GM21723 (cell line): ENCODE data around the gene LTB4R2.
A peak's percentile ranks its signal among the peaks of the same experiment; 100 is the strongest.

Experiments used
- ATAC-seq: cut with Tn5 transposase; IDR thresholded peaks from one replicate; pipeline ENCODE4 v1.9.1; 2021; ENCODE audit warnings: mild to moderate bottlenecking, moderate library complexity; ENCODE audit not compliant: unreplicated experiment

Gene LTB4R2

DNA sequence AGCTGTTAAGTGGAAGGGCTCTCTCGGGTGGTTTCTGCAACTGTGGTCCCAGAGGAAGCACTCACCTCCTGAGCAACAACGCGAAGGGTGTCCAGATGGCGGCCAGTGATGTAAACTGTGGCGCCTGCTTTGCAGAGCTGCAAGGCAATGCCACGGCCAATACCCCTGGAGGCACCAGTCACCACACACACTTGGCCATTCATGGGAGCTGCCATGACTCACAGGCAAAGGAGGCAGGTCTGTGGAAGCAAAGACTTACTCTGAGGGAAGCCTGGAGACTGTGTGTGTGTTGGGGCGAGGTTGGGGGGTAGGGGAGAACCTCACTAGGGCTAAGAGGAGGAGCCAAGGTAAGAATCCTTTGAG is 11.1 kb upstream of the LTB4R2 start:
- ATAC-seq, result no peak

DNA sequence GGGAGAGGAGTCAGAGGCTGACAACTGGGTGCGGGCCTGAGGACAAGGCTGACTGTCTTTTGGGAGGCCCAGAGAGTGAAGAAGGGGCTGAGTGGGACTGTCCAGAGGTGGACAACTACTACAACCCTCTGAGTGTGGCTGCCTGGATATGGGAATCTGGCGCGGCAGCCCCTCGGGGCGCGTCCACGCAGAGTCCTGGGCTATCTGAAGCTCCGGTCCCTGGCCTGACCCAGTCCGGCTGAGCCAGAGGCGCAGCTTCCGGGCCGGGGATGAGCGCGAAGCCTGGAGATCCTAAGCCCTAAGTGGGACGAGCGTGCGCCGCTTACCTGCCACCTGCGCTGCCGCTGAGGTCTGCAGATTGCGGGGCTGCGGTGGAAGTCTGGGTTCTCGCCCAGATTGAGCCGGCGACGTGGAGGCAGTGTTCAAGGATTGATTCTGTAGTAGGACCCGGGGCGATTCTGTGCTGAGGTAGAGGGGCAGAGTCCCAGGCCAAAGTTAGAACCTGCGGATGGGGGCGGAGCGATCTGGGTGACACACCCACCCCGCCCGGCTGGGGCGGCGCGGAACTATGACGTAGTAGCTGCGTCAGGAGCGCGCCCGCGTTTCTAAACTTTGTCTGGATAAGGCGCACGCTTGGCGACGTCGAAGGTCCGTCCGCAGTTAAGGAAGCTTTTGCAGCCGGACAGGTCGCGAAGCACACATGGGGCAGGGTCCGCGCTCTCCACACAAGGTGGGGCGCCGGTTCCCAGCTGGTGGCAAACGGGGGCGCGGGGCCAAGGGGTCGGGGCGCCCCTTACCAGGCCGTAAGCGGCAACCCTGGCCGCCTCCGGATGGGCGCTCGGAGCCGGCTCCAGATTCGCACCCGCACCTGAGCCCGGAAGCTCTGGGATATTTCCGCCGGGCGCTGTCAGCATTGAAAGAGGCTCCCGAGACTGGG is 10.4 kb upstream of the LTB4R2 start, which contains the start of the genes DHRS1 and NOP9:
Gene DHRS1, minus strand, starts transcription at position 526 of the 937 bp plus-strand sequence. CDS start 674 bp downstream, outside the sequence.
Gene NOP9, plus strand, starts transcription at position 596 of the 937 bp plus-strand sequence. Its CDS starts 105 bp downstream, at position 701.
- peak; percentile 78 for ATAC-seq

DNA sequence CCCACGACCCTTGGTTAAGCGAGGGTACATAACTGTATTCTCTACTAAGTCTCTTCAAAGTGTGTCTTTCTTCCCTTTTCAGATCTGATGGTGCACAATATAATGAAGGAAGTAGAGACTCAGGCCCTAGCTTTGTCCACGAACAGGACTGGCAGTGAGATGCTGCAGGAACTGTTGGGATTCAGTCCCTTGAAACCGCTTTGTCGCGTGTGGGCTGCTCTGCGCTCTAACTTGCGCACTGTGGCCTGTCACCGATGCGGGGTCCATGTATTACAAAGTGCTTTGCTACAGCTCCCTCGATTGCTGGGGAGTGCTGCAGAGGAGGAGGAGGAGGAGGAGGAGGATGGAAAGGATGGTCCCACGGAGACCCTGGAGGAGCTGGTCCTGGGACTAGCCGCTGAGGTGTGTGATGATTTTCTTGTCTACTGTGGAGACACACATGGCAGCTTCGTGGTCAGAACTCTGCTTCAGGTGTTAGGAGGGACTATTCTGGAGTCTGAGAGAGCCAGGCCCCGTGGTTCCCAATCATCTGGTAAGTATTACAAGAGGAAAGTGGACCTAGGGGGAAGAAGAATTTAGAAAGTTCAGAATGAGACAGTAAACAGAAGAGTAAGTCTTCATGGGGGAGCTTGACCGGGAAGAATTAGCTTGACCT is 9.5 kb upstream of the LTB4R2 start:
- ATAC-seq, result no peak

DNA sequence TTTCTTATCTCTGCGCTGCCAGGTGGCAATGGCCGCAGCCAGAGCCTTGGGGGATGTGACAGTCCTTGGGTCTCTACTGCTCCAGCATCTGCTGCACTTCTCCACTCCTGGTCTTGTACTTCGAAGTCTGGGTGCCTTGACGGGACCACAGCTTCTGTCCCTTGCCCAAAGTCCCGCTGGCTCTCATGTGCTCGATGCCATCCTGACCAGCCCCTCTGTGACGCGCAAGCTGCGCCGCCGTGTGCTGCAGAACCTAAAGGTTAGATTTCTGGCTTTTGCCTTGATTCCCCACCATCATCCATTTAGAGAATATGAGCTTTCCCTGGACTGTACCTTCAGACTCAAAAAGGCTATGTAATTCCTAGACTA is 5.9 kb upstream of the LTB4R2 start:
- ATAC-seq, result no peak

DNA sequence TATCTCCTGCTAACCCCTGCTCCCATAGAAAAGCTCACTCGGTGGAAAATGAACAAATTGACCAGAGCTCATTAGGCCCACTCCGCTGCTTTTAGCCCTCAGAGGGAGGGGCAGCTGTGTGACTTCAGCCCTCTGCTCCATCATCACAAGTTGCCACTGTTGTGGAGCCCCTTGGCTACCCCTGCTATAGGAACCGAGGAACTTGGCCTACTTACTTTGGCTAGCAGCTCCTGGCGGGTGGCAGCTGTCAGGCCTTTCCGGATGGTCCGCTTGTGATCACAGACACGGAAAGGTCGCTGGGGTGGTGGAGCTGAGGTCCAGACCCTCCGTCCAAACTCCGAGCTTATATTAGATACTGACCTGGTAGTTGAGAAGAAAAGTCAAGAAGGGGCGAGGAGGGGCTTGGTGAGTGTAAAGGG is 2.8 kb upstream of the LTB4R2 start:
- ATAC-seq, result no peak

DNA sequence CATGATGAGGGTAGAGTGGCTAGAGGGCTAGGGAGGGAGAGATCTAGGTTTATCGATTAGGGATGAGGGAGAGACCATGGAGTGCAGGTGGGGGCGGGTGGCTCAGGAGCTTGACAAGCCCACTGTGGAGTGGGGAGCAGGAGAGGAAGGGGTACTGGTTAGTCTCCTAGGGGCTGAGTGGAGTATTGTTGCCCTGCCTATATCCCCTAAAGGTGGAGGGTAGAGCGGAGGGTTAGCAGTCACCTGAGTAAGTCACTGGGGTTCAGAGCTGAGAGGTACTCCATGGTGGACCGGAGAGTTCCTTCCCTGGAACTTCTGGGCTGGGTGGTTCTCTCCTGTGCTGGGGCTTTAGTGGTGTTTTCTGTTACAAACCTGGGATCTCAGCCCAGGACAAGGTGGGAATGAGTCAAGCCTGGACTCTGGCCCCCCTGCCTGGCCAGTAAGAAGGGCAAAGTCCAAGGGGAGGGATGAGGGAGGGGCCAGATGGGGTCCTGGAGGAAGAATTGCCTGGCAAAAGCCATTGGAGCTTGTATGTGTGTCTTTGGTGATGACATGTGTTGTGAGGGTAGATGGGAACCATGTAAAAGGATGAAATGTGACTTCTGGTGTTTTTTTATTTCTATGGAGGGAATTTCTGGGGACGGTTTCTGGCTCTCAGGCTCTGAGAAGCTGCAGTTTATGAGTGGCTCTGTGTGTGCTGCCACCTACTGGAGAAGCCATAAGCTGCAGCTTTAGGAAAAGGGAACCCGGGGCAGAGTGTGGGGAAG is 2.2 kb upstream of the LTB4R2 start, which contains the start of gene CIDEB:
Gene CIDEB, minus strand, starts transcription at position 403 of the 767 bp plus-strand sequence. Its CDS starts 119 bp downstream, at position 284.
- peak; percentile 30 for ATAC-seq

DNA sequence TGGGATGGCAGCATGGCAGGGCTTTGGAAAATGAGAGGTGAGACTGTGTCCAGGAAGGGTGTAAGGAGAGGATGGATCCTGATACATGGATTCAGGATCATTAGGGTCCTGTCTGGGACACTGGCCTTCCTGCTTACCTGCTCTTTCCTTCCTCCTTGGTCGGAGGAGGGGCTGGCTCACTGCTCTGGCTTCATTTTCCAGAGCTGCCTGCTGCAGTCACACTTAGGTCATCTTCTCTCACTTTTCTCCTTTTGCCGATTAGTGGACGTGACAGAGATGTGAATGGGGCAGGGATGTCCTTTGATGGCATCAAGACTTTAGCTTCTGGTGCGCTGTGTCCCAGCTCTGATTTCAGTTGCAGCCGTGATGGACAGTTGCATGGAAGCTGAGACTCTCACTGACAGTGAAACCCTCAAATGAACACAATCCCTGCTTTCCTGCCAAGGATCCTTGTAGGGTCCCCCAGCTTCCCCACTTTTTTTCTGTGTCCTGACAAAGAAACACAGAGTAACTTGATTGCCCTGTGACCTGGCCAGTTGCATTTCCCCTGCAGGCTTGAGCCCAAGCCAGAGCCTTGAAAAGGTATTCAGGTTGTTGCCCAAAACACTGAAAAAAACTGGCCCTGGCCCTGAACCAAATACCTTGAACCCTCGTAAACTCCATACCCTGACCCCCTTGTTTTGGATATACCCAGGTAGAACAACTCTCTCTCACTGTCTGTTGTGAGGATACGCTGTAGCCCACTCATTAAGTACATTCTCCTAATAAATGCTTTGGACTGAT is 1.4 kb upstream of the LTB4R2 start:
- no peak for ATAC-seq

DNA sequence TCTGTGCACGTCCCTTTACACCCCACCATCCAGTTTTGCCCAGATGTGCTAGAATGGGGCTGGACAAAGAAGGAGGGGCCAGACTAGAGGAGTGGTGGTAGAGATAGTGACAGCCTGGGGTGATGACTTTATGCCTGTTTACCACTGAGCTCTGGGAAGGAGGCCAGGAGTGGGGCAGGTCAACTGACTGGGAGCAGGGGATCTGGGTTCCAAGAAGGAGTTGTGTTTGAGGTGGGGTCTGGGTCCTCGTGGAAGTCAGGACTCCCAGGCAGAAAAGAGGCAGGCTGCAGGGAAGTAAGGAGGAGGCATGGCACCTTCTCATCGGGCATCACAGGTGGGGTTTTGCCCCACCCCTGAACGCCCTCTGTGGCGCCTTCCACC is 315 bp downstream of the LTB4R2 start:
- no peak for ATAC-seq

DNA sequence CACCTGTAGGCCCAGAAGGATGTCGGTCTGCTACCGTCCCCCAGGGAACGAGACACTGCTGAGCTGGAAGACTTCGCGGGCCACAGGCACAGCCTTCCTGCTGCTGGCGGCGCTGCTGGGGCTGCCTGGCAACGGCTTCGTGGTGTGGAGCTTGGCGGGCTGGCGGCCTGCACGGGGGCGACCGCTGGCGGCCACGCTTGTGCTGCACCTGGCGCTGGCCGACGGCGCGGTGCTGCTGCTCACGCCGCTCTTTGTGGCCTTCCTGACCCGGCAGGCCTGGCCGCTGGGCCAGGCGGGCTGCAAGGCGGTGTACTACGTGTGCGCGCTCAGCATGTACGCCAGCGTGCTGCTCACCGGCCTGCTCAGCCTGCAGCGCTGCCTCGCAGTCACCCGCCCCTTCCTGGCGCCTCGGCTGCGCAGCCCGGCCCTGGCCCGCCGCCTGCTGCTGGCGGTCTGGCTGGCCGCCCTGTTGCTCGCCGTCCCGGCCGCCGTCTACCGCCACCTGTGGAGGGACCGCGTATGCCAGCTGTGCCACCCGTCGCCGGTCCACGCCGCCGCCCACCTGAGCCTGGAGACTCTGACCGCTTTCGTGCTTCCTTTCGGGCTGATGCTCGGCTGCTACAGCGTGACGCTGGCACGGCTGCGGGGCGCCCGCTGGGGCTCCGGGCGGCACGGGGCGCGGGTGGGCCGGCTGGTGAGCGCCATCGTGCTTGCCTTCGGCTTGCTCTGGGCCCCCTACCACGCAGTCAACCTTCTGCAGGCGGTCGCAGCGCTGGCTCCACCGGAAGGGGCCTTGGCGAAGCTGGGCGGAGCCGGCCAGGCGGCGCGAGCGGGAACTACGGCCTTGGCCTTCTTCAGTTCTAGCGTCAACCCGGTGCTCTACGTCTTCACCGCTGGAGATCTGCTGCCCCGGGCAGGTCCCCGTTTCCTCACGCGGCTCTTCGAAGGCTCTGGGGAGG is 985 bp downstream of the LTB4R2 start, which contains the start of gene LTB4R:
Gene LTB4R, plus strand, starts transcription at position 857 of the 959 bp plus-strand sequence. CDS start 4,150 bp downstream, outside the sequence.
- peak; percentile 73 for ATAC-seq

DNA sequence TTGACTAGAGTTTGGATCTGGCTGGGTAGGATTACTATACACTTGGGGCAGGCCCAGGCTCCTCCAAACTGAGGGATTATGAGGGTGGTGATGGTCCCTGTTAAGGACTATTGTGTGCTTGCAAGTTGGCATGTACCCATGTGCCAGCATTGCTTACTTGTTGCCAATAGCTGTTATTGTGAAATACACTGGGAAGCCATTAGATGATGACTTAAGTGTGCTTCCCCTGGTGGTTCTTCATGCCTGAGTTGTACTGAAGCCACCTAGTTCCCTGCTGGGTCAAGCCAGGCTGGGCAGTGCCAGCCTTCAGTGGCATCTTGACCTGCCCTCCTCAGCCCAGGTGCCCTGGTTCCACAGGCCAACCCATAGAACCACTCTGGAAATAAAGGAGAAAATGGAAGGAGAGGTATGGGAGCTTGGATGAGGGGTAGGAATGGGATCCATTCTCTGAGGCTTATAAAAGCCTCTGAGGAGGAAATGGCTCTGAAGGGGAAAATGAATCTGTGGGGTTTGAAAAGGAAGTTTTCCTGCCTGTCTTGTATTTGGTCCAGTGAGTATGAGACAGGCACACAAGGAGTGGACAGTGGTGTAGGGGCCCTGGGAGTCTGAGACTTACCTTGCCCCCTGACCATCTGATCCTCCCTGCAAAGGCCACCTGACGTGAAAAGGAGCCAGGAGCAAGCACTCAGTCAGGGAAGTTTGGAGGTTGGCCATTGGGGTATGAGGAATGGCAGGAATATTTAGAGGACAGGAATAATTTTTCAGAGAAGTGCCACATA is 2.1 kb downstream of the LTB4R2 start:
- no peak for ATAC-seq

DNA sequence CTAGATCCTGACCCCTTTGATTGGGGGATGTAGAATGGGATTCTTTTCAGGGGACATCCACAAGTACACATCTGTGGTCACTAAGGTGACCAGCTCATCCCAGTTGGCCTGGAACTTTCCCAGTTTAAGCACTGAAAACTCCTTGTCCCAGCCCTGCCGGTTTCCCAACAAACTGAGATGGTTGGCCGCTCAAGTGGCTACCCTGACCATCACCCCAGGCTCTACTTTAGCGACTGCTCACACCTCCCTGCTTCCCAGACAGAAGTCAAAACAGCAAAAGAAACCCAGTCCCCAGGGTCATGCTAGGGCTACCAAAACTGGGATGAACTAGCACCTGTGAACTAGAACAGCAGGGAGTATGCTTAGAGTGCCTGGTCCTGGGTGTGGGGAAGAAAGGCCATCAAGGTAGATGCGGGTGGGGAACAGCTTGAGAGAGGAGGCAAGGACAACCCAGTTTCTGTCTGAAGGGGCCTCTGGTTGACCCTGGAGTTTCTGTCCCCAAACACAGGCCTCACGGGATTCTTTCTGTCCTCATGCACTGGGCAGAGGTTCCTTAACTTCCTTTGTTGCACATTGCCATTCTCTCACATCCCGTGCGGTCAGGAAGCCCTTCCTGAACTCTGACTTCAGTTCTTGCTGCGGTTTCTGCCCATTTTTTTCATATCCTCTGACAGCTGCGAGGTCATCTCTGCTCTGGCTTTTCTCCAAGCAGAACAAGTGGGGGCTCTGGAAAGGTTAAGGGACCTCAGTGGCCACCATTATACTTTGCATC is 3.0 kb downstream of the LTB4R2 start:
- ATAC-seq, result no peak

DNA sequence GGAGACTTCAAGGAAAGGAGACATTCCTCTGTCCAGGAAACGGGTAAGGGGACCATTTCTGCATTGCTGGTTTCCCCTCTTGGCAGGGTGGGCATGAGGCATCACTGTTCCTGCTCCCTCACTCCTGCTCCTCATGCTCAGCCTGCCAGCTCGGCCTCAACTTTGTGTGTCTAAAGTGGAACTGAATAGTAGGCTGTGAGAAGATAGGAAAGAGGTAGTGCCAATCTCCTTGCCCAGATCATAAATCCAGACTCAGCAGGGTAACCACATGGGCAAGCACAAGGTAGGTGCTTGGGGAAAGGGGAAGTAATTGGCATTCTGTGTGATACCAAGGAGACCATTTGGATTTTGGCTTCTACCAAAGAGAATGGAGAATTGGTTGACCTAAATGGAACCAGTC is 4.0 kb downstream of the LTB4R2 start:
- ATAC-seq, result no peak

DNA sequence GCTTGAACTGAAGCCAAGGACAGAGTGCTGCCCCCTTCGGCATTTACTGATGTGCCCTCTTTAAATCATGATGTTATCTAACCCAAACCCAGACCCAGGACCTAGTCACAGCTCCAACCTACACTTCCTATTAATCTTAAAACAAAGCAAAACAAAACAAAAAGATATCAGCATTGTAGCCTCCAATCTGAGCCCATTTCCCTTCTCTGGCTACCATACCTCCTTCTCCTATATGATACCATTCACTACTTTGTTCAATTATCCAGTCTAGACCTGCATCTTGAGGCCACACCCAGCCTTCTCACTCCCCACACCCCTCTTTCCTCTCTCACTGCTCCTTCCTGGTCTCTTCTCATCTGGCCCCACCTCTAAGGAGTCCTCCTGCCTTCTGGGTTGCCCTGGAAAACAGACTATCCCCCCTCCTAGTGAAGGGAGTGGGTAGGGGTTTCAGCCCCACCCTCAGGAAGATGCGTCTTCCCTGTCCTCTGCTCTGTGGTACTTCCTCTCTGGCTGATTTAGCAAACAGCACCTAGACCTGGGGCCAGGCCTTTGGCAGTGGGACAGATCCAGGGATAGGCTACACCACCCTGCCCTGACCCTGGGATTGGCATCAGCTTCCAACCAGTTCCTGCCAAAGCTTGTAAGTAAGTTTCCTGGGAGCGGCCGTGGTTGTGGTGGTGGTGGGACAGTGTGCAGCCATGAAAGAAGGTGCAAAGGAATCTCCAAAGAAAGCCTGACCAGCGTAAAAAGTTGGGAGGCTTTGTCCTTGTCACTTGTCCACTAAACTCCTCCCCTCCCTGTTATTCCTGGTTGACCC is 4.6 kb downstream of the LTB4R2 start:
- ATAC-seq, result no peak

DNA sequence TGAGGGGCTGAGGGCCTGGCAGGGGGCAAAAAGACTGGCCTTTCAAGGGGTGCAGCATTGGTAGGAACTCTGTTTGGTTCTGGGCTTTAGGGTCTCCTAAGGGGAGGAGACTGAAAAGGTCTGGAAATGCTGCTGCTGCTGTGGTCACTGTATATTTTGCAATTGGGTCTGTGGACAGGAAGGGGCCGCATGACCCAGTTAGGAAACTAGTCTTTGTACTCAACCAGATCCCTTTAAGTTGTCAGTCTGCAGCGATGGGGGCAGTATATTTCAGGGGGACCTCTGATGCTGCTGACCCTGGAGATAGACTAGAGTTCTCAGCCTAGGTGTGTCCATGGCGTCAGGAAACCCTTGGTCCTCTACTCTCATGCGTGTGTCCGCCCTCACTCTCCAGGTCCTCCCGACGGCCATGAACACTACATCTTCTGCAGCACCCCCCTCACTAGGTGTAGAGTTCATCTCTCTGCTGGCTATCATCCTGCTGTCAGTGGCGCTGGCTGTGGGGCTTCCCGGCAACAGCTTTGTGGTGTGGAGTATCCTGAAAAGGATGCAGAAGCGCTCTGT is 5.4 kb downstream of the LTB4R2 start:
- ATAC-seq, result no peak

DNA sequence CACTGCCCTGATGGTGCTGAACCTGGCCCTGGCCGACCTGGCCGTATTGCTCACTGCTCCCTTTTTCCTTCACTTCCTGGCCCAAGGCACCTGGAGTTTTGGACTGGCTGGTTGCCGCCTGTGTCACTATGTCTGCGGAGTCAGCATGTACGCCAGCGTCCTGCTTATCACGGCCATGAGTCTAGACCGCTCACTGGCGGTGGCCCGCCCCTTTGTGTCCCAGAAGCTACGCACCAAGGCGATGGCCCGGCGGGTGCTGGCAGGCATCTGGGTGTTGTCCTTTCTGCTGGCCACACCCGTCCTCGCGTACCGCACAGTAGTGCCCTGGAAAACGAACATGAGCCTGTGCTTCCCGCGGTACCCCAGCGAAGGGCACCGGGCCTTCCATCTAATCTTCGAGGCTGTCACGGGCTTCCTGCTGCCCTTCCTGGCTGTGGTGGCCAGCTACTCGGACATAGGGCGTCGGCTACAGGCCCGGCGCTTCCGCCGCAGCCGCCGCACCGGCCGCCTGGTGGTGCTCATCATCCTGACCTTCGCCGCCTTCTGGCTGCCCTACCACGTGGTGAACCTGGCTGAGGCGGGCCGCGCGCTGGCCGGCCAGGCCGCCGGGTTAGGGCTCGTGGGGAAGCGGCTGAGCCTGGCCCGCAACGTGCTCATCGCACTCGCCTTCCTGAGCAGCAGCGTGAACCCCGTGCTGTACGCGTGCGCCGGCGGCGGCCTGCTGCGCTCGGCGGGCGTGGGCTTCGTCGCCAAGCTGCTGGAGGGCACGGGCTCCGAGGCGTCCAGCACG is 6.1 kb downstream of the LTB4R2 start:
- ATAC-seq, result no peak

DNA sequence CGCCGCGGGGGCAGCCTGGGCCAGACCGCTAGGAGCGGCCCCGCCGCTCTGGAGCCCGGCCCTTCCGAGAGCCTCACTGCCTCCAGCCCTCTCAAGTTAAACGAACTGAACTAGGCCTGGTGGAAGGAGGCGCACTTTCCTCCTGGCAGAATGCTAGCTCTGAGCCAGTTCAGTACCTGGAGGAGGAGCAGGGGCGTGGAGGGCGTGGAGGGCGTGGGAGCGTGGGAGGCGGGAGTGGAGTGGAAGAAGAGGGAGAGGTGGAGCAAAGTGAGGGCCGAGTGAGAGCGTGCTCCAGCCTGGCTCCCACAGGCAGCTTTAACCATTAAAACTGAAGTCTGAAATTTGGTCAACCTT is 6.6 kb downstream of the LTB4R2 start:
- no peak for ATAC-seq
